Measurements from ENCODE around the gene PLAAT4. TPM values are rescaled to one million over a fixed set of nuclear protein-coding genes. Genes with fewer than 3 reads are reported as not detected.
"Not testable (repeated sequence)": the region's sequence is repeated elsewhere in the genome, so short reads cannot be mapped to it uniquely, and the experiment has no call there.

Gene PLAAT4
- total and polyA plus RNA-seq, 10 of the 15 experiments (the other 5 are each of a cell fraction or from before 2014, with no cell fraction given), result 6.0 to 34.3 (median 12.4) TPM

GRCh38 chr11:63537293-63538101 lies 889 bp downstream of the PLAAT4 start:
- Histone ChIP-seq H3K27ac (ENCODE audit: control insufficient read depth, insufficient read depth) (peak overlapping the region; percentile 47), H3K36me3 (ENCODE audit: control insufficient read depth in 2 of 2, insufficient read depth in 2 of 2, low read length in 1 of 2) (no peaks in the 10 kb centered on the region), H3K9me3 (replicated peaks; ENCODE audit: control insufficient read depth, insufficient read depth, low read length) (no peaks in the 10 kb centered on the region), H3K4me3 (peak overlapping the region; percentile 70), H2AFZ (ENCODE audit: control insufficient read depth, low read depth, low read length) (peak overlapping the region; percentile 59), H3K4me2 (ENCODE audit: control insufficient read depth, insufficient read depth) (peak overlapping the region; percentile 75), H4K20me1 (ENCODE audit: control insufficient read depth, insufficient read depth) (no peaks in the 10 kb centered on the region), H3K9ac (ENCODE audit: control insufficient read depth, insufficient read depth, low read length) (peak overlapping the region; percentile 48; the same call in 1 of the 2 replicates), H3K4me1 (ENCODE audit: control insufficient read depth, insufficient read depth, low read length) (peaks cover 30% of the 10 kb centered on the region), H3K27me3 (replicated peaks in 1 of 2; ENCODE audit: control insufficient read depth in 2 of 2, insufficient read depth in 2 of 2, low read length in 1 of 2) (no peaks in the 10 kb centered on the region), H3K79me2 (ENCODE audit: control insufficient read depth, insufficient read depth, low read length) (no peaks in the 10 kb centered on the region)
- TF ChIP-seq RAD21 (IDR thresholded peaks at IDR 0.05; ENCODE audit: insufficient read depth, low read depth, low read length) (0 out of 2 replicates have a peak, but pooled peaks have one; percentile 15), CEBPB (IDR thresholded peaks at IDR 0.05; ENCODE audit: borderline replicate concordance in 1 of 2, low read depth in 2 of 2, low read length in 2 of 2) (no peak), RUNX3 (IDR thresholded peaks at IDR 0.05; ENCODE audit: low read length) (peak; percentile 36)
- TF ChIP-seq, protein P1, sequence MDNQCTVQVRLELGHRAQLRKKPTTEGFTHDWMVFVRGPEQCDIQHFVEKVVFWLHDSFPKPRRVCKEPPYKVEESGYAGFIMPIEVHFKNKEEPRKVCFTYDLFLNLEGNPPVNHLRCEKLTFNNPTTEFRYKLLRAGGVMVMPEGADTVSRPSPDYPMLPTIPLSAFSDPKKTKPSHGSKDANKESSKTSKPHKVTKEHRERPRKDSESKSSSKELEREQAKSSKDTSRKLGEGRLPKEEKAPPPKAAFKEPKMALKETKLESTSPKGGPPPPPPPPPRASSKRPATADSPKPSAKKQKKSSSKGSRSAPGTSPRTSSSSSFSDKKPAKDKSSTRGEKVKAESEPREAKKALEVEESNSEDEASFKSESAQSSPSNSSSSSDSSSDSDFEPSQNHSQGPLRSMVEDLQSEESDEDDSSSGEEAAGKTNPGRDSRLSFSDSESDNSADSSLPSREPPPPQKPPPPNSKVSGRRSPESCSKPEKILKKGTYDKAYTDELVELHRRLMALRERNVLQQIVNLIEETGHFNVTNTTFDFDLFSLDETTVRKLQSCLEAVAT (IDR thresholded peaks at IDR 0.05), result no peak
- no peak for DNase-seq (ENCODE audit: low read depth, low spot score)
- in situ Hi-C loops (cut with MboI), result no loop called here
- intact Hi-C loops (cut with micrococcal nuclease; ENCODE audit: unreplicated experiment), result no loop called here
- peak; percentile 31 for ATAC-seq
- WGBS (ENCODE audit: insufficient coverage, insufficient replicate concordance, low lambda C conversion rate, missing lambda C conversion rate), result 30% methylated on average over 8 of the region's 8 CpGs
- CTCF ChIA-PET, result interaction anchor here (0.6 to 1.9 kb wide), 8 partner anchors 14 to 201 kb away, joined by 3 to 6 read pairs (median 3); no protein-coding TSS in a partner anchor
- RAD21 ChIA-PET (ENCODE audit: unreplicated experiment), result interaction anchor here (0.5 to 2.2 kb wide), 7 partner anchors 25 to 96 kb away, joined by 4 to 10 read pairs (median 7); partner anchors contain the start of gene PLAAT2
- SMC1A ChIA-PET (ENCODE audit: uncharacterized antibody, unreplicated experiment), result interaction anchor here (0.7 to 3.7 kb wide), 8 partner anchors 14 to 95 kb away, joined by 3 to 12 read pairs (median 4); partner anchors contain the start of gene PLAAT2
- peak; percentile 44 for FAIRE-seq
- no TSS peak for BruUV-seq (replicated peaks)
- POLR2A ChIA-PET, result interaction anchor here (0.8 to 1.6 kb wide), 3 partner anchors 30 to 96 kb away, joined by 3 read pairs; no protein-coding TSS in a partner anchor

GRCh38 chr11:63542506-63542905 lies 5.9 kb downstream of the PLAAT4 start:
- CTCF ChIA-PET; H3K9ac ChIP-seq (ENCODE audit: control insufficient read depth, insufficient read depth, low read length); FAIRE-seq; RAD21 ChIA-PET (ENCODE audit: unreplicated experiment); in situ Hi-C loops (cut with MboI); H3K9me3 ChIP-seq (replicated peaks; ENCODE audit: control insufficient read depth, insufficient read depth, low read length); BruUV-seq (replicated peaks); H3K4me2 ChIP-seq (ENCODE audit: control insufficient read depth, insufficient read depth); POLR2A ChIA-PET; H3K79me2 ChIP-seq (ENCODE audit: control insufficient read depth, insufficient read depth, low read length); H2AFZ ChIP-seq (ENCODE audit: control insufficient read depth, low read depth, low read length); H3K36me3 ChIP-seq (ENCODE audit: control insufficient read depth in 2 of 2, insufficient read depth in 2 of 2, low read length in 1 of 2); H3K4me1 ChIP-seq (ENCODE audit: control insufficient read depth, insufficient read depth, low read length); ATAC-seq; H3K4me3 ChIP-seq; intact Hi-C loops (cut with micrococcal nuclease; ENCODE audit: unreplicated experiment); H4K20me1 ChIP-seq (ENCODE audit: control insufficient read depth, insufficient read depth); DNase-seq (ENCODE audit: low read depth, low spot score); H3K27ac ChIP-seq (ENCODE audit: control insufficient read depth, insufficient read depth); H3K27me3 ChIP-seq (replicated peaks in 1 of 2; ENCODE audit: control insufficient read depth in 2 of 2, insufficient read depth in 2 of 2, low read length in 1 of 2): not testable (repeated sequence)
- WGBS (ENCODE audit: insufficient coverage, insufficient replicate concordance, low lambda C conversion rate, missing lambda C conversion rate), result 74% methylated on average over 2 of the region's 2 CpGs
- SMC1A ChIA-PET (ENCODE audit: uncharacterized antibody, unreplicated experiment), result interaction anchor here (1.0 kb wide), 1 partner anchor 9 kb away, joined by 4 read pairs; no protein-coding TSS in a partner anchor
